Islet of Langerhans (tissue), 1 donor: ENCODE data around the gene KLF9.

Source experiments
- FAIRE-seq: peaks from one replicate; lab custom pipeline; 2011; peaks lifted over from hg19 to GRCh38; lab: Jason Lieb, UNC

KLF9 gene

DNA sequence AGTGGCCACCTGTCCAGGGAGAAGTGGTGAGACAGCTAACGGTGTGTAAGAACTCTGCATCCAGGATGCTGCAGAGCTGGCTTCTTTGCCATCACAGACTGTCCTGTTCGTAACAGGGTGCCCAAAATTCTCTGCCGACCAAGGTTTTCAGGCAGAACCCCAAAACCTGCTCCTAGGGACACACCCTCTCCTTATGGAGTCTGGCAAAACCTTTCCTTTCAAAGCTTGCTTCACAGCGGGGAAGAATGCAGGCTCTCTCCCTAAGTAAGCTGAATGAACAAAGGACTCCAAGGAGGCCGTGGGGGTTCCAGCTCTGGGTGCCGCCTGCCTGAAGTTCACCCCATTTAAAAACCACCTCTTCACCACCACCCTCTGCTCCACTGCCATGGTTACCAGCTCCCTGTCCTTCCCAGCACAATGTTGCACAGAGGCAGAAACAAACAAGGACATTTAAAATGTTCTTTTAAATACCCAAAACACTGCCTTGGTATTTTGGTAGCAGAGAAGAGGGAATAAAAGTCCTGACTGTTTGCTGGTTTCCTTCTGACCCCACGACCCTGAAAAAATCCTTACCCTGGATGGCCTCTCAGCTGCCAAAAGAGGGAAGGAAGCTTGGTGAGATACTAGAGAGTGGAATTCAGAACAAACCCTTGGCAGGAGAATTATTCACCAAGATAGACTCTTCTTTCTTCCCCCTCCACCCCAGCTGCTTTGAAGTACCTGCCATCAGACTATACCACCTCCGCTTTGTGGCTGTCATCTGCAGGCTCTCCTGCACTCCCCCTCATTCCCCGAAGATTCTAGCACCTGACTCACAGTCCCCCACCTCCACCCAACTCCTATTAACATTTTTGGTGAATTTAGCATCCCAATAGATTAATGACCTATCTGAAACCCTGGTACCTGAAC is 7.1 kb upstream of the KLF9 start:
- no peak for FAIRE-seq

GRCh38 chr9:70420441-70421271 is 6.2 kb upstream of the KLF9 start:
- FAIRE-seq, result no peak

- no peak for FAIRE-seq
Measured at GRCh38 chr9:70419556-70420440, 5.3 kb upstream of the KLF9 start.

- FAIRE-seq, result no peak
Measured at GRCh38 chr9:70418822-70419555, 4.5 kb upstream of the KLF9 start.

DNA sequence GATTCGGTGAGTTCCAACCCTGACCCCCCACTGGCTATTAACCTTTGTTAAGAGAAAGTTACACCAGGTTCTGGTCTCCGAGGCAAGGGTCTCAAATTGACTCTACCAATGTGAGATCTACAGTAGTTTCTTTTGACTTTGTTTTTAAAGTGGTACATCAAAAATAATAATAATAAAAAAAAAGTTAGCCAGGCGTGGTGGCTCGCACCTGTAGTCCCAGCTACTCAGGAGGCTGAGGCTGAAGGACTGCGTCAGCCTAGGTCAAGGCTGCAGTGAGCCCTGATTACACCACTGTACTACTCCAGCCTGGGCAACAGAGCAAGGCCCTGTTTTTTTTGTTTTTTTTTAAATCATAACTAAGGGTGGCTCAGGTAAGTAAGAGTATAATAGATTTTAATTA is 1.0 kb upstream of the KLF9 start:
- FAIRE-seq, result no peak

GRCh38 chr9:70415041-70415440 is 584 bp upstream of the KLF9 start:
- FAIRE-seq, result no peak

DNA sequence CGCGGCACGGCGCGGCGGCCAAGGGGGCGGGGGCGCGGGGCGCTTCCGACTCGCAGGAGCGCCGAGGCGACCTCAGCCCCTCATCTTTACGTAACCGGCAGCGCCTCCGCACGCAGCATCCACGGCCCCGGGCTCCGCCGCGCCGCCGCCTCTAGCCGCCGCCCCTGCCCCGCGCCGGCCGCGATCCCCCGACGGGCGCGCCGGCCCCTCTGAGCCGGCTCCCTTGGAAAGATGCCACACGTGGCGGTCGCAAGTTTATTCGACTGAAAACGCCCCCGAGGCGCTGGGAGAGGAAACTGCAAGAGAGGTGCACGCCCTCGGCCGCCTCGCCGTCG is 1.0 kb downstream of the KLF9 start:
- no peak for FAIRE-seq

DNA sequence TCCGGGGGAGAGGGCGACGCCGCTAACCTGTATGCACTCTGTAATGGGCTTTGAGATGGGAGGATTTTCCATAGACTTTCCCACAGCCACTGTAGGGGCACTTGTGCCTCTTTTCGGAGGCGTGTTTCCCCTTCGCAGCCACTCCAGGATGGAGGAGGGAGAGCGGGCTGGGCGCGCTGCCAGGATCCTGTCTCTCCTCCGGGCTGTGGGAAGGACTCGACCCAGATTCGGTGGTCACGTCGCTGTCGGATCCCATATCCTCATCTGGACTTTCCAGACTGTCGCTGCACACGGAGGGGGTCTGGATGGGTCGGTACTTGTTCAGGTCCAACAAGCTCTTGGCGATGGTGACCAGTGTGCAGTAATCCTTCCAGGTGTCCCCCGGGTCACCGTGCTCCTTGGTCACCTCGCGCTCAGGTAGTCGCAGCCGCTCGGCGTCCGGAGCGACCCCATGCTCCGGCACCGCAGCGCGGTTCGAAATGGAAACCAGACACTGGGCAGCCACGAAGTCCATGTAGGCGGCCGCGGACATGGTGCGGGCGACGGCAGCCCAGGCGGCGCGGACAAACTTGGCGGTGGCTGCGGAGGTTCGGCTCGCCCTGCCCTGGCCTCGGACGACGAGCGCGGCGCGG is 1.5 kb downstream of the KLF9 start:
- FAIRE-seq, result no peak

DNA sequence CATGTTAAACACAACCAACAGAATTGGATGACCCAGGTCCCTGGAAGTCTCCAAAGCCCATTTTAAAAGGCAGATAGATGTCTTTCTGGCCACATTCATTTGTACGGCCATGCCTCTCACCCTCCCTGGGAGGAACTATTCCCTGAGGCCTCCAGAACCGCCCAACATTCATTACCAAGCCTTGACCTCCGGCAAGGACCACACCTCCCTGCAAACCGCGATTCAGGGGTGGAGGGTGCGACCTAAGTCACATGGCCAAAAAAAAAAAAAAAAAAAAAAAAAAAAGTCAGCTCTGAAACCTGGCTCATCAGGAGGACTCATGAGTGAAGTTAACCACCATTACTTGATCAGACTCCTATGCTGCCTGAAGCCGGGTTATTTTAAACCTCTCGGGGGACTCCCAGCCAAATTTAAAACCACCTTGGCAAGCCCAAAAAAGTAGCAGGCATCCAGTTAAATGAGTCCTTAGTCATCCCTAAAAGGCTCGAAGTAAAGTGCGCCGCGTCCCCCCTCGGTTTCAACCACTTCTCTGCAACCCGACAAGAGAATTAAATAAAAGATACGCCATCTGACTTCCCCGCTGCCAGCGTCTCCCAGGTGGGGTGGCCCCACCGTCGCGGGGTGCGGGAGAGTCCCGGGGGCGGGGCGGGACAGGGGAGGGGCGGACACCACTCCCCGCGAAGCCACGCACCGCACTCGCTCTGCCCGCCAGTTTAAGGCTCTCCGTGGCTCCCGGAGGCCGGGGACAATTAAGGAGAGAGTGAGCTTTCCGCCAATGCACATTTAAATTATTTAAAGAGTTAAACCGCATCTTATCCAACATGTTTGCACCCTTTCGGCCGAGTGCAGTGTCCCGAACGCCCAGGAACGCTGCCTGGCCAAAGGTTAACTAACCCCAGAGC is 2.3 kb downstream of the KLF9 start:
- no peak for FAIRE-seq

DNA sequence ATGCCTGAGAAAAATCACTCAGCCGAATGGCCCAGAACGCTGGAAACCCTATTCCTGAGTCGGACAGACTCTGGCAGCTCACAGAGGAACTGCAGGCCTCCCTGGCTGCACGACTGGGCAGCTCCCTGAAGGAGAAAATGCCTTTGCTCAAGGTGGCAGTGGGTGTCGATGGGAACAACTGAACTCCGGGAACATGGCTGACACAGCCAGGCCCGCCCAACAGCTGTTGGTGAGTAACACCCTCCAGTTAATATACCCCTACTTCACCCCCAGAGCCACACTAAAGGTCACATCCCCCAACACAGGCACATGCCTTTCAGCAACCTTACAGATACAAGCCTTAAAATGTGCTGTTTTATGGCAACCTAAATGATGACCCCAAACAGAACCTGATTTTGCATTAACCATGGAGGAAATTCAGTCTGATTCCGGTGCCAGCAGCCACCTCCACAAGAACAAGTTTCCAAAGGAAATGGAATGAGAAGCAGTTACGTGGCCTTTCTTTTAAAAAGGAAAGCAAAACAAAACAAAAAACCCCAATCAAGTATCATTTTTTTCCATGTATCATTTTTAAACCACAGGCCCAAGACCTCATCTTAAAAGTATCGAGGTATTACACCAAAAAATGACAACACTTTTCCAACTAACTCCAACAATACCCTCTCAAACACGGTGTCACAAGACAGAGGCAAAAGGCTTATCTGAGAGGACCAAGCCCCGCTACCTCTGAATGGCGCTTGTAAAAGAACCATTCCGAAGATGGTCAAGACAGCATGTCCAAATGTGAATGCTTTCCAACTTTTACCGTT is 3.1 kb downstream of the KLF9 start:
- FAIRE-seq, result no peak

- FAIRE-seq, result no peak
Measured at GRCh38 chr9:70410368-70410767, 4.1 kb downstream of the KLF9 start.

DNA sequence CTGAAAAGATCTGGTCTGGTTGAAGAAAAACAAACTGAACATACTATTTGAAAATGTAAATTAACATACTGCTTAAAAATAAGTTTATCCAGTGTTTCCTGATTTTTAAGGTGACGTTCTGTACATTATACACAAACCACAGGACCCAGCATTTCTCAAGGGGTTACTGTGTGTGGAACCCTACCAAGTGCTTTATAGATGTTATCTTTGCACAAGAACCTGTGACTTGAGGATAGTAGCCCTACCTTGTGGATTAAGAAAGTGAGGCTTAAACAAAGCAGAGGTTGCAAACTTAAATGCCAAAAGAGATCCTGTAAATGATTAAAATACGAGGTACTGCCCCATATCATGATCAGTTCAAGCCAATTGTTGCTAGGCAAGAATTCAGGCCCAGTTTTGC is 4.7 kb downstream of the KLF9 start:
- no peak for FAIRE-seq

- FAIRE-seq, result no peak
Measured at GRCh38 chr9:70409280-70409679, 5.2 kb downstream of the KLF9 start.

DNA sequence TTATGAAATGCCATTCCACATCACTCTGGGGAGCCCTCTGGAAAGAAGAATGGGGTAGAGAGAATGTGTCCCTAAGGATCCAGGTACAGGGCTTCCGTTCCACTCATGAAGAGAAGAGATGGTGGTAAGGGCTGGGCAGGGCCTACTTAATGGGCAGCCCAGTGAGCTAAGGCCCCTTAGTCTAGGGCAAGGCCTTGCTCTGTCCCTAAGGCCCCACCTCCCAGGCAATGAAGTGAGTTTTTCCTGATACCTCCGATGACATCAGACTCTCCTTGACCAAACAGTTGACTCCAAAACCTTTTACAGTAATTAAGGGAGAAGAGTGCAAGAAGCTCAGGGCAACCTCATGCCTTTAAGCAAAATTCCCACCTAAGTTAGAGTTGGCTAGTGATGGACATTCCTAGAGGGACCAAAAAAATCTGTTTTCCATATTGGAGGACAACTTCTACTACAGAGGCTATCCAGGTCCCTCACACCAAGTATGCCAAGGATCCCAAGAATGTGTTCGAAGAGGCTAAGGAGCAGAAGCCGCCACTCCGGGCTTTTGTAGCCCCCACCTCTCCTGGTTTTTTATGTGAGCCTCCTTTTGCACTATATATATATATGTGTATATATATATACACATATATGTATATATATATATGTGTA is 5.9 kb downstream of the KLF9 start:
- no peak for FAIRE-seq

DNA sequence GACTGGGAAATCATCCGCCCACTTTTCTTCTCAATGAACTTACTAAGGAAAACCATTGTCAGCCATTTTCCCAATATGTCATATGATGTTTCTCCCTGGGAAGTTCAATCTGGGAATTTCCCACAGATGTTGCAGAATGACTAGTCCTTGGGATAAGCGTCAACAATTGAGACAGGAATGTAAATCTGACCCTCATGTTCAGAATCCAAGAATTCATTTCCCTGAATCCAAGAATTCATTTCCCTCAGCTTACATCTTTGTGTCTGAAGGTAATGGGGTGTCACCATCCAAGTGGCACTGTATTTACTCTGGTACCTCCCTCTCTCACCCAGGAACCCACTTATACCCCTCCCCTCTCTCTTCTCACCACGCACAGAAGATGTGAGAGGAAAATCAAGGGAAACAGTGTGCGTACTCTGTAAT is 7.4 kb downstream of the KLF9 start:
- FAIRE-seq, result no peak

- no peak for FAIRE-seq
Measured at GRCh38 chr9:70406434-70406862, 8.0 kb downstream of the KLF9 start.

- no peak for FAIRE-seq
Measured at GRCh38 chr9:70405808-70406433, 8.5 kb downstream of the KLF9 start.

DNA sequence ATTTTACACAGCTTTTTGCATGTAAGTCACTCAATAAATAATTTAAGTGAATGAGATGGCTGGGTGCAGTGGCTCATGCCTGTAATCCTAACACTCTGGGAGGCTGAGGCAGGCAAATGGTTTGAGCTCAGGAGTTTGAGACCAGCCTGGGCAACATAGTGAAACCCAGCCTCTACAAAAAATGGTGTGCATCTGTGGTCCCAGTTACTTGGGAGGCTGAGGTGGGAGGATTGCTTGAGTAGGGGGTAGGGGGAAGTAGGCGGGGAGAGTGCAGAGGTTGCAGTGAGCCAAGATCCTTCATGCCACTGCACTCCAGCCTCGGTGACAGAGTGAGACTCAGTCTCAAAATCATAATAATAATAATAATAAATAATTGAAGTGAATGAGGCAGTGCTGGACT is 10.2 kb downstream of the KLF9 start:
- FAIRE-seq, result no peak
